Heart right ventricle (tissue), 16 donors: Measurements from ENCODE around the gene TSPAN9. TPM values are rescaled to one million over a fixed set of nuclear protein-coding genes. Genes with fewer than 3 reads are reported as not detected.

Source experiments
- ATAC-seq, 8 donors: fragments of 200-7000 bp; cut with Tn5 transposase; one replicate each; pipeline ENCODE4 v1.9.1; 2020; ENCODE audit warnings: mild to moderate bottlenecking in 8 of 8, moderate library complexity in 8 of 8, moderate number of reproducible peaks in 1 of 8
- DNase-seq, 2 donors: peaks; one replicate each; pipeline ENCODE4 v3.0.0-alpha.2; 2020
- H3K27ac ChIP-seq, 10 donors: fragments of 200-600 bp; sonication (generic) in 2 of 10; one replicate each; pipeline versions ENCODE4 v1.5.0 to v1.8.0; 2020 to 2022; ENCODE audit warnings: mild to moderate bottlenecking in 3 of 10
- H3K27me3 ChIP-seq, 7 donors: fragments of 200-600 bp; one replicate each; pipeline ENCODE4 v1.8.0; 2021 to 2022; ENCODE audit warnings: mild to moderate bottlenecking in 2 of 7
- H3K36me3 ChIP-seq, 9 donors: fragments of 200-600 bp; sonication (generic) in 1 of 9; one replicate each; pipeline versions ENCODE4 v1.5.0 to v1.8.0; 2020 to 2022; ENCODE audit warnings: mild to moderate bottlenecking in 2 of 9
- H3K4me1 ChIP-seq, 9 donors: fragments of 200-600 bp; sonication (generic) in 1 of 9; one replicate each; pipeline versions ENCODE4 v1.5.0 to v1.8.0; 2020 to 2022; ENCODE audit warnings: mild to moderate bottlenecking in 4 of 9
- H3K4me3 ChIP-seq, 10 donors: fragments of 200-600 bp; sonication (generic) in 2 of 10; one replicate each; pipeline versions ENCODE4 v1.5.0 to v1.8.0; 2020 to 2022; ENCODE audit warnings: mild to moderate bottlenecking in 7 of 10, moderate library complexity in 2 of 10
- H3K9me3 ChIP-seq, 11 donors: fragments of 200-600 bp in 10 of 11; sonication (generic) in 2 of 11; one replicate each; pipeline versions ENCODE4 v1.5.0 to v1.8.0; 2013 to 2022; ENCODE audit warnings: mild to moderate bottlenecking in 2 of 11, control low read depth in 1 of 11, moderate library complexity in 1 of 11
- CTCF ChIP-seq, 9 donors: fragments of 200-600 bp; sonication (generic) in 2 of 9; IDR thresholded peaks; one replicate each; pipeline versions ENCODE4 v1.5.0 to v1.8.0; 2021 to 2022; ENCODE audit warnings: antibody characterized with exemption in 9 of 9, mild to moderate bottlenecking in 5 of 9, moderate library complexity in 1 of 9
- WGBS, 2 donors: extraction: QIAGEN DNeasy Blood & Tissue Kit; methylation state at CpG; one replicate each; pipeline ENCODE4 v1.1.7; 2013; ENCODE audit warnings: inconsistent platforms in 1 of 2; 5-methylcytosine and 5-hydroxymethylcytosine counted together
- intact Hi-C, 10 donors: fragments of 100-400 bp; cut with DNase I; formaldehyde crosslinking; loops; one replicate each; pipeline versions ENCODE4 v1.11.1 to v1.14.2; 2022
- polyA plus RNA-seq, 2 donors: library from polyadenylated mRNA; stranded (reverse); fragments of 200-250 nt; gene quantifications; one replicate each; pipeline ENCODE4 v1.2.3, GENCODE V29; 2013
- total RNA-seq, 10 donors: library from RNA; stranded (reverse); fragmentation: NEBNext Ultra II Directional in 3 of 10; extraction: Animal tissue kit (Norgen Biotek cat#: 25700) in 3 of 10; gene quantifications; one replicate each; pipeline versions ENCODE4 v1.2.1 to v1.2.4, GENCODE V29; 2021 to 2023
- donor health status: Arrhythmogenic right ventricular cardiomyopathy.
- donor health status: ischemic (EF 13 %, LVEDD 7.1; RV severe dilation, severe dysfunction).
- donor health status: healthy with polysubstance abuse.
- donor health status: DM: no; HTN: yes; CAD: no.
- donor health status: DM: no; HTN: no; CAD: no.
- donor health status: ischemic (EF 25% LVEDD 6.9; RV normal size, moderate dysfunction).
- donor health status: ischemic (EF 25% LVEDD 5.7; RV mildly dilated, moderate dysfunction).
- donor health status: healthy.
- donor health status: DM: yes; HTN: yes; CAD: no.
- donor health status: Ischemic cardiomyopathy.
- donor health status: ischemic (EF 35%, LVEDD 5.7; RV mildly dilated, moderate dysfunction).
- donor health status: nonischemic (EF 11% LVEDD 7.7; RV severe dilation, severe dysfunction).
- donor health status: DM: yes; HTN: yes; CAD: no.
- donor health status: PGD.
- donor health status: ischemic (EF 29% LVEDD 5.4; RV normal size, mild dysfunction).
- donor health status: nonischemic (EF 23%, LVEDD 6.1; RV moderate dilation, normal function).

The TSPAN9 gene
- total and polyA plus RNA-seq, 12 donors = 63.0 to 401 (median 251) TPM

GRCh38 chr12:3113671-3114325 is 36.6 kb downstream of the TSPAN9 start:
- intact Hi-C loops = no loop called here
- no peak for DNase-seq

DNA sequence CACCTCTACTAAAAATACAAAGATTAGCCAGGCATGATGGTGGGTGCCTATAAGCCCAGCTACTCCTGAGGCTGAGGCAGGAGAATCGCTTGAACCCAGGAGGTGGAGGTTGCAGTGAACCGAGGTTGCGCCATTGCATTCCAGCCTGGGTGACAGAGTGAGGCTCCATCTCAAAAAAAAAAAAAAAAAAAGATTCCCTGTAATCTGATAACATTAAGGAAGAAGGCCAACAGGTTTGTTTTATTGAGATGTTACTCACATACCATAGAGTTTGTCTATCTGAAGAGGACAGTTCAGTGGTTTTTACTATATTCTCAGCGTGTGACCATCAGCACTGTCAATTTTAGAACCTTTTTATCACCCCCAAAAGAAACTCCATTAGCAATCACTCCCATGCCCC is 37.5 kb downstream of the TSPAN9 start:
- no peak for DNase-seq
- peaks cover 0 to 31% (median 0%) of the 10 kb centered on the region in 9 donors for H3K36me3 ChIP-seq
- no peak overlapping the region for H3K27ac ChIP-seq
- no peaks in the 10 kb centered on the region for H3K9me3 ChIP-seq
- no peaks in the 10 kb centered on the region for H3K27me3 ChIP-seq
- WGBS, 2 donors = 95 to 99% methylated on average over 4 of the region's 4 CpGs
- ATAC-seq = no peak
- intact Hi-C loops = loop anchor here in 4 of 10 donors (5.0 kb wide), 1 partner anchor 32 kb away; no protein-coding TSS in a partner anchor
- no peak for TF ChIP-seq CTCF (IDR thresholded peaks at IDR 0.05)
- H3K4me1 ChIP-seq = peaks cover 15 to 64% (median 39%) of the 10 kb centered on the region in 9 donors
- H3K4me3 ChIP-seq = no peak overlapping the region

More at GRCh38 chr12:3113671-3114325, 36.6 kb downstream of the TSPAN9 start:
- Histone ChIP-seq H3K4me1 (peaks cover 9 to 55% (median 31%) of the 10 kb centered on the region in 9 donors), H3K9me3 (no peaks in the 10 kb centered on the region), H3K27ac (no peak overlapping the region), H3K36me3 (peaks cover 0 to 31% (median 0%) of the 10 kb centered on the region in 9 donors), H3K4me3 (no peak overlapping the region), H3K27me3 (no peaks in the 10 kb centered on the region)
- 82 to 88% methylated on average over 8 of the region's 8 CpGs for WGBS, 2 donors
- ATAC-seq = no peak
- no peak for TF ChIP-seq CTCF (IDR thresholded peaks at IDR 0.05)

DNA sequence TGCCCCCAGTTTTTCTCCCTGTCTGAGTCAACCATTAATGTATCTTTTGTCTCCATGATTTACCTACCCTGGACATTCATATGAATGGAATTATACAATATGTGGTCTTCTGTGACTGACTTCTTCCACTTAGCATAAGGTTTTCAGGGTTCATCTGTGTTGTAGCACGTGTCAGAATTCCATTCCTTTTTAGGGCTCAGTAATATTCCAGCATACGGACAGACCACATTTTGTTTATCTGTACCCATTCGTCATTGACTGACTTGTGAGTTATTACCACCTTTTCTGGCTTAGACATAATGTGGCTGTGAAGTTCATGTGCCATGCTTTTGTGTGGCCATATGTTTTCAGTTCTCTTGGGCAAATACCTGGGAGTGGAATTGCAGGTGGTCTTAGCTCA is 37.9 kb downstream of the TSPAN9 start:
- no peaks in the 10 kb centered on the region for H3K27me3 ChIP-seq
- peak overlapping the region in 2 of 10 donors; percentile 83 to 84 for H3K27ac ChIP-seq
- H3K4me3 ChIP-seq = no peak overlapping the region
- H3K9me3 ChIP-seq = no peaks in the 10 kb centered on the region
- TF ChIP-seq CTCF (IDR thresholded peaks at IDR 0.05) = no peak
- no peak for DNase-seq
- 98 to 99% methylated on average over 3 of the region's 3 CpGs for WGBS, 2 donors
- intact Hi-C loops = loop anchor here in 4 of 10 donors (5.0 kb wide), 1 partner anchor 33 kb away; no protein-coding TSS in a partner anchor
- peaks cover 0 to 31% (median 0%) of the 10 kb centered on the region in 9 donors for H3K36me3 ChIP-seq
- H3K4me1 ChIP-seq = peaks cover 19 to 64% (median 43%) of the 10 kb centered on the region in 9 donors
- no peak for ATAC-seq

DNA sequence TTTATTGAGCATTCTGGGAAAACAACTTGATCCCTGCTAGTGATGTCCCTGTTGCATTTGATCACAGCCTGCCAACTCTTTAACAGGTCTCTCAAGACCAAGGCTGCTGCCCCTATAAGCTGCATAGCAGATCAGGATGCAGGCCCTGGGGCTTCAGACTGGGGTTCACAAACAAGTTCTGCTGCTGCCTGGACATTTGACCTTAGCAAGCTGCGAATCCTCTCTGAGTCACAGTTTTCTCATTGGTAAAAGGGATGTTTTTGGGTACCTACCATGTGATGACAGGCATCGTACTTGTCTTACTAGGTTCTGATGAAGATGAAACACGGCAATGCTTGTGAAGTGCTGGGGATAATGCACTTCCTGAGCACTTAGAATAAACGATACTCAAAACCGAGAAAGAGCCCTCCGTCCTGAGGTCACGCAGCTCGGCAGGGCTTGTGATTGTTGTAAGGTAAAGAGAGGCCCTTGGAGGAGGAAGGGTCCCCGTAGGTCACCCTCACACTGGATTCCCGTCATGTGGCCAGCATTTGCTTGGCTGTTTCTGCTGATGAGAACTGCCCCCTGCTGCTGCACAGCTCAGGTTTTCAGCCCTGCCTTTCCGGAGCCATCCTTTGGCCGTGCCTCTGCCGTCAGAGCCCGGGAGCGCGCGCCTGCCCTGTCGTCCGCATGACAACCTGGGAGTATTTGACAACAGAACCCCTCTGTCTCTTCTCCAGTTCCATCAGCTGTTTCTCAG is 39.1 kb downstream of the TSPAN9 start:
- peak in 1 of 8 donors; percentile 37 for ATAC-seq
- Histone ChIP-seq H3K4me1 (peaks cover 20 to 66% (median 51%) of the 10 kb centered on the region in 9 donors), H3K27ac (peak overlapping the region; percentile 41 to 91 (median 75)), H3K4me3 (no peak overlapping the region), H3K27me3 (no peaks in the 10 kb centered on the region), H3K9me3 (no peaks in the 10 kb centered on the region), H3K36me3 (peaks cover 0 to 23% (median 0%) of the 10 kb centered on the region in 9 donors)
- intact Hi-C loops = loop anchor here in 4 of 10 donors (5.0 kb wide), 1 partner anchor 34 kb away; no protein-coding TSS in a partner anchor
- 52 to 67% methylated on average over 19 of the region's 19 CpGs for WGBS, 2 donors
- no peak for TF ChIP-seq CTCF (IDR thresholded peaks at IDR 0.05)
- DNase-seq = no peak
